ENCODE results near the gene KBTBD8. TPM values are rescaled to one million over a fixed set of nuclear protein-coding genes. Genes with fewer than 3 reads are reported as not detected.

Gene KBTBD8
- total and polyA plus RNA-seq, 3 donors from 2014 or later = 8.4 to 12.2 (median 10.0) TPM

DNA sequence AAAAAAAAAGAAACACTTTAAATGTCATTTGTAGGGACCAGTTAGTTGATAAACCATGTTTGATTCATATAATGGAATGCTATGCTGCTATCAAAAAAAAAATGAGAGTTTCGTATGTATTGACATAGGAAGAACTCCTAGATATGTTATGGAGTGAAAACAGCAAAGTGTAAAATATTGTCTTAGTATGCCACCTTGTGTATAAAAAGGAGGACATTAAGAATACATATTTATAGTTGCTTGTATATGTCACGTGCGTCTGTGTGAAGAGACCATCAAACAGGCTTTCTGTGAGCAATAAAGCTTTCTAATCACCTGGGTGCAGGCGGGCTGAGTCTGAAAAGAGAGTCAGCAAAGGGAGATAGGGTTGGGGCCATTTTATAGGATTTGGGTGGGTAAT lies 39.5 kb downstream of the KBTBD8 start:
- DNase-seq = no peak
- intact Hi-C loops (cut with DNase I; ENCODE audit: low total_unique reads) = no loop called here

DNA sequence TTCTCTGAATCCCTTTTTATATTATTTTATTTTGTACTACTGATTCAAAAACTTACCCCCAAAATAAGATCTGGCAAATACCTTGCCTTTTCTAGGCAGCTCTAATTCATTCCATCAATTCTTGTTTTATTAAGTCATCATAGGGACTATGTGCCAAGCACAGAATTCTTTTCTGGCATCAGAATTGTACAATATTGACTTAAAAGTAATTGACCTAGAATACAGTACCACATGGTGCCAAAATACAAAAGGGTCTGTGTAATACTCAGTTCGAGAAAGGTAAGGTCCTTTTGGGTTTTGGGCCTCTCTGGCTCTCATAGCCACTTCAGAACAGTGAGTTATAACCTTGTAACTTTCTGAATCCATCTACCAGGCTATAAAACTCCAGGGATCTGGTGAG lies 46.2 kb downstream of the KBTBD8 start:
- H3K27ac ChIP-seq = no peak overlapping the region
- no peaks in the 10 kb centered on the region for H3K4me1 ChIP-seq
- DNase-seq = no peak
- H3K4me3 ChIP-seq = no peak overlapping the region
- TF ChIP-seq, protein P1, sequence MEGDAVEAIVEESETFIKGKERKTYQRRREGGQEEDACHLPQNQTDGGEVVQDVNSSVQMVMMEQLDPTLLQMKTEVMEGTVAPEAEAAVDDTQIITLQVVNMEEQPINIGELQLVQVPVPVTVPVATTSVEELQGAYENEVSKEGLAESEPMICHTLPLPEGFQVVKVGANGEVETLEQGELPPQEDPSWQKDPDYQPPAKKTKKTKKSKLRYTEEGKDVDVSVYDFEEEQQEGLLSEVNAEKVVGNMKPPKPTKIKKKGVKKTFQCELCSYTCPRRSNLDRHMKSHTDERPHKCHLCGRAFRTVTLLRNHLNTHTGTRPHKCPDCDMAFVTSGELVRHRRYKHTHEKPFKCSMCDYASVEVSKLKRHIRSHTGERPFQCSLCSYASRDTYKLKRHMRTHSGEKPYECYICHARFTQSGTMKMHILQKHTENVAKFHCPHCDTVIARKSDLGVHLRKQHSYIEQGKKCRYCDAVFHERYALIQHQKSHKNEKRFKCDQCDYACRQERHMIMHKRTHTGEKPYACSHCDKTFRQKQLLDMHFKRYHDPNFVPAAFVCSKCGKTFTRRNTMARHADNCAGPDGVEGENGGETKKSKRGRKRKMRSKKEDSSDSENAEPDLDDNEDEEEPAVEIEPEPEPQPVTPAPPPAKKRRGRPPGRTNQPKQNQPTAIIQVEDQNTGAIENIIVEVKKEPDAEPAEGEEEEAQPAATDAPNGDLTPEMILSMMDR (IDR thresholded peaks at IDR 0.05) = no peak
- TF ChIP-seq POLR2A (IDR thresholded peaks at IDR 0.05) = no peak
- no peaks in the 10 kb centered on the region for H3K27me3 ChIP-seq
- intact Hi-C loops (cut with DNase I; ENCODE audit: low total_unique reads) = no loop called here
- H3K36me3 ChIP-seq (ENCODE audit: low read depth, missing control alignments) = no peaks in the 10 kb centered on the region
- H3K9me3 ChIP-seq = no peaks in the 10 kb centered on the region
- WGBS, 2 donors = 58 to 100% methylated on average over 1 of the region's 1 CpG

More for the DNA sequence above, 39.5 kb downstream of the KBTBD8 start:
- Histone ChIP-seq H3K27me3 (no peaks in the 10 kb centered on the region), H3K4me3 (no peak overlapping the region), H3K27ac (no peak overlapping the region), H3K9me3 (no peaks in the 10 kb centered on the region), H3K36me3 (ENCODE audit: low read depth, missing control alignments) (no peaks in the 10 kb centered on the region), H3K4me1 (no peaks in the 10 kb centered on the region)
- WGBS, 2 donors = 48 to 62% methylated on average over 4 of the region's 4 CpGs
- TF ChIP-seq POLR2A (IDR thresholded peaks at IDR 0.05) = no peak
- TF ChIP-seq, protein P1 (IDR thresholded peaks at IDR 0.05) = no peak

DNA sequence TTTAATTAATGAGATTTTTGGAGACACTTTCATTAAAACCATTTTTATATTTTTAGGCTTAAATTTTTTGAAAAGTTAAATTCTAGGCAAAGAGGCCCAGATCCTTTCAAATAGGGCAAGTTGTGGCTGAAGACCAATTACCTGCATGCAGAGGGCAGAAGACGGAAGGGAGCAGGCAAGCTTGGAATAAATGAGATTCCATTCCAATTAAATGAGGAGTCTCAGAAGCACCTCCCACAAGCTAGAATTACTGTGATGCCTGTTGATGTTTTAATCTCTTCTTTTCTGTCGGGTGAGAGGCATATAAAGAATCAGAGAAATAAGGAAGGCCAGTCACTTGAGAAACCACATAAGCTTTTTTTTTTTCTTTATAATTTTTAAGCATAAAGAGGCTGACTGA lies 46.8 kb downstream of the KBTBD8 start:
- WGBS, 2 donors = 59 to 63% methylated on average over 2 of the region's 2 CpGs
- DNase-seq = no peak
- no peaks in the 10 kb centered on the region for H3K27me3 ChIP-seq
- H3K9me3 ChIP-seq = no peaks in the 10 kb centered on the region
- no peak for TF ChIP-seq POLR2A (IDR thresholded peaks at IDR 0.05)
- TF ChIP-seq, protein P1 (IDR thresholded peaks at IDR 0.05) = no peak
- intact Hi-C loops (cut with DNase I; ENCODE audit: low total_unique reads) = no loop called here
- no peak overlapping the region for H3K4me3 ChIP-seq
- no peaks in the 10 kb centered on the region for H3K36me3 ChIP-seq (ENCODE audit: low read depth, missing control alignments)
- H3K4me1 ChIP-seq = no peaks in the 10 kb centered on the region
- H3K27ac ChIP-seq = no peak overlapping the region

DNA sequence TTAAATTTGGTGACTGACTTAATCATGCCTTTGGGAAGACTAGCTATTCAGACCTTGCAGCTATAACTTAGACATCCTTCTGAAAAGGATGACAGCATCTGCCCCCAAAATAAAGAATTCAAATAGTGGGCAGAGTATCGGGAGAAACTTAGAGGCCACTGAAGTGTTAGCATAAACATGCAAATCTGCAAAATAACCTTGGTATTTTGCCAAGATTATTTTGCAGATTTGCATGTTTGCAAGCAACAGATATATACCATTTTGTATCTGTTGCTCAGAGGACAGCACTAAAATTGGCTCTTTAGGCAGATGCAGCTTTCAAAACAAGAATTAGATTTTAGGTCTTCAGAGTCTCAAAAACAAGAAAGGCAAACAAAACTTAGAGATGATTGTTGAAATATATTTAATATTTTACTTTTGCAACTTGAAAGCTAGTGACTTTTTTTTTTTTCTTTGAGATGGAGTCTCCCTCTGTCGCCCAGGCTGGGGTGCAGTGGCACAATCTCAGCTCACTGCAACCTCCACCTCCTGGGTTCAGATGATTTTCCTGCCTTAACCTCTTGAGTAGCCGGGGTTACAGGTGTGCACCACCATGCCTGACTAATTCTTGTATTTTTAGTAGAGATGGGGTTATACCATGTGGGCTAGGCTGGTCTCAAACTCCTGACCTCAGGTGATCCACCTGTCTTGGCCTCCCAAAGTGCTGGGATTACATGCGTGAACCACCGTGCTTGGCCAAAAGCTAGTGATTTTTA lies 47.8 kb downstream of the KBTBD8 start:
- Histone ChIP-seq H3K36me3 (ENCODE audit: low read depth, missing control alignments) (no peaks in the 10 kb centered on the region), H3K4me1 (no peaks in the 10 kb centered on the region), H3K27ac (no peak overlapping the region), H3K9me3 (no peaks in the 10 kb centered on the region), H3K4me3 (no peak overlapping the region), H3K27me3 (no peaks in the 10 kb centered on the region)
- intact Hi-C loops (cut with DNase I; ENCODE audit: low total_unique reads) = no loop called here
- no peak for DNase-seq
- TF ChIP-seq POLR2A (IDR thresholded peaks at IDR 0.05) = no peak
- TF ChIP-seq, protein P1 (IDR thresholded peaks at IDR 0.05) = no peak
- WGBS, 2 donors = 87 to 88% methylated on average over 5 of the region's 5 CpGs

DNA sequence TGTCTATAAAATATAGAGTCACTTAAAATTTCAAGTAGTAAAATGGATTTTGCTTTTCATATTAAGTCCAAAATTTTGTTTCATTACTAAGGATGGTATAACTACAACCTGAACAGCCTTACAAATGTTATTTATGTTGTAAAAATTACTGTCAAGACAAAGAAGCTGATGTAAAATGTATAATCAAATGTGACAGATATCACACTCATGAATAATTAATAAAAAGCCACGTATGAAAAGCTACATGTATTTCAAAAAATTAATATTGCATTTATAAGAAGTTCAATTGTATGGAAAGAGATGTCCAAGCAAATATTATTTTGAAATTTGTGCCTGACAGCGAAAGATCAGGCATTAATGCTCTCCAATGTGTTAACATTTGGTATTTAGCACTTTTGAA lies 48.9 kb downstream of the KBTBD8 start:
- H3K36me3 ChIP-seq (ENCODE audit: low read depth, missing control alignments) = no peaks in the 10 kb centered on the region
- intact Hi-C loops (cut with DNase I; ENCODE audit: low total_unique reads) = no loop called here
- H3K27ac ChIP-seq = no peak overlapping the region
- H3K9me3 ChIP-seq = no peaks in the 10 kb centered on the region
- H3K27me3 ChIP-seq = no peaks in the 10 kb centered on the region
- TF ChIP-seq POLR2A (IDR thresholded peaks at IDR 0.05) = no peak
- TF ChIP-seq, protein P1 (IDR thresholded peaks at IDR 0.05) = no peak
- H3K4me3 ChIP-seq = no peak overlapping the region
- H3K4me1 ChIP-seq = no peaks in the 10 kb centered on the region
- DNase-seq = no peak
- WGBS, 2 donors = 88 to 90% methylated on average over 2 of the region's 2 CpGs

Measured in testis (tissue), 3 donors.